HG02885 (cell line): ENCODE results near the gene ADGRF5.
"Not testable (repeated sequence)": the region's sequence is repeated elsewhere in the genome, so short reads cannot be mapped to it uniquely, and the experiment has no call there.

Experiments
- ATAC-seq: cut with Tn5 transposase; IDR thresholded peaks from one replicate; pipeline ENCODE4 v1.9.1; 2021; ENCODE audit warnings: mild to moderate bottlenecking; ENCODE audit not compliant: unreplicated experiment, poor library complexity

The ADGRF5 gene

DNA sequence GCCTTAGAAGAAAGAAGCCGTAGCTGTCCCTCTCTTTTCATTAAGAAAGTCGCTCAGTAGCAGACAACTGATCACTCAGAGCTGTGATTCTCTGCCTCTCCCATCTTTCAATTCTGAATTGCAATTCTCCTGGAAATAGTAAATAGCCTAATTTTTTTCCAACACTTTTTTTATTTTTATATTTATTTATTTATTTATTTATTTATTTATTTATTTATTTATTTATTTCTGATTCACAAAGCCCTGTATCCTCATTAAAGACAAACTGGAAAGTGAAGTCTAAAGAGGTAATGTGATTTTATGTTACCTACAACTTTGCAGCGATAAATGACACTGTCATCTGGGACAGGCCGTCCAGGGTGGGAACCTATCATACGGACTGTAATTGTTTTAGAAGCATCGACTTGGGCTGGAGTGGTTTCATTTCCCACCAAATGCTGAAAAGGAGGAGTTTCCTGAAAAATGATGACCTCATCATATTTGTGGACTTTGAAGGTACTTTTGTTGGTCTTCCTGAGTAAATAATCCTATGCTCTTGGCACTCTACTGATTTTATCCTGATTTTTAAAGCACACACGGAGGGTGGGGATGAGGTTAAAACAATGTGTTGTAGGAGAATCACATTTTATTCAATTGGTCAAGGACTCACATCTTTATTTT lies 87.4 kb downstream of the ADGRF5 start:
- ATAC-seq, result not testable (repeated sequence)

DNA sequence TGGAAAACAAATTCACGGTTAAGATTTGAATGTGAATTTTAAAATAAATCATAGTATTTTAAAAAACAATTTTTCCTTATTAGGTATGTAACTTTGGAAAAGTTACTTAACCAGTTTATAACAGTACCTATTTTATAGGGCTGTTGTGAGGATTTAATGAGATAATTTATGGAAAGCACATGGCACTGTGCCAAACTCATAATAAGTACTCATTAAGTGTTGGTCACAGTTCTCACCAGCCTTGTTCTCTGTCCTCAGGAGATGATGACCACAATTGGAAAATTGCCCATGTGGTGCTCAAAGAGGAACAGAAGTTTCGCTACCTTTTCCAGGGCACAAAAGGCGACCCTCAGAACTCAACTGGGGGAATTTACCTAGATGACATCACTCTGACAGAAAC lies 88.9 kb downstream of the ADGRF5 start:
- no peak for ATAC-seq

DNA sequence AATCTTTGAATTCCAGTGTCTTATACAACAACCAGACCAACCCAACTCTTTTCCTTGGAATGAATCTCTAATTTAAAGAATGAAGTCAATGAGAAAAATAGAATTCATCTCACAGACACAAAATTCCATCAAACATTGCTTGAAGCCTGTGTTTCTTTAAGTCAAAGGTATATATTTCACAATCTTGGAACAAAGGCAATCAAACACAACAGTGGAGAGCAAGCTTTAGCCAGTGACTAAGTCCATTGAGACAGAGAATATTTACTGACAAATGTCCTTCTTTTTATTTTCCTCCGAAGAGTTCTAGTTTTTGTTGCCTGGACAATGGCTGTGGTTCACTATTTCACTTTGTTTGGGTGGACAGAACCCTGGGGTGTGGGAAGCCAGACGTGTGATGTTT lies 92.8 kb downstream of the ADGRF5 start:
- ATAC-seq, result no peak

DNA sequence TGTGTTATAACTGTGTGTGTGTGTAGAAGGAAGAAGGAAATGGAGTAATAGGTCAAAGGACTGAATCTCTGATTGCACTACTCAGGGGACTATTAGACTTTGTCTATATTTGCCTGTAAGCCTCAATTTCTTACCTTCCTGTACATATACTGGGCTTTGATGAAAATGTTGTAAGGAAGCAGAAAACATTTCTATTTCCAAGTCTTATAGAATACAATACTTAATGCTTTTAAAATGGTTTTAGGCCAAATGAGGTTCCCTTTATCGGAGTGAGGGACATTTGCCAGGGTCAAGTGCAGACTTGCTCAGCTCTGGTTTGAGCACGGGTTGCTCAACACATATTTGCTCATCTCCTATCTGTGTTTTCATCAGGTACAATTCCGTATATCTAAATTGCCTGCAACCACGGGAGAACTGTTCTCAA lies 100.3 kb downstream of the ADGRF5 start:
- no peak for ATAC-seq

DNA sequence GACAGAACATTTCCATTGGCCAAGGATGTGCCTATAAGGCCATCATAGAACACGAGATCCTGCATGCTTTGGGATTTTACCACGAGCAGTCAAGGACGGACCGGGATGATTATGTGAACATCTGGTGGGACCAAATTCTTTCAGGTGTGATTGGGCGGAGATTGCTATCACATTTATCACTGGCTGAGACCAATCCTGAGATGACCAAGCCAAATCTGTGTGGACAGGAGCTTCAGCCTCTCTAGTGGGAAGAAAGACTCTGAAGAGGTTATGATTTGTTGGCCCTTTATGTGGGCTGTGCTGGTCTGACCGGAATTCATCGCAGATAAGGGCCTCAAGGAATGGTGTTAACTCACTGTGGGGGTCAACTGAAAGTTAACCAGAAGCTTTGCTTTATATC lies 102.2 kb downstream of the ADGRF5 start:
- ATAC-seq, result no peak

DNA sequence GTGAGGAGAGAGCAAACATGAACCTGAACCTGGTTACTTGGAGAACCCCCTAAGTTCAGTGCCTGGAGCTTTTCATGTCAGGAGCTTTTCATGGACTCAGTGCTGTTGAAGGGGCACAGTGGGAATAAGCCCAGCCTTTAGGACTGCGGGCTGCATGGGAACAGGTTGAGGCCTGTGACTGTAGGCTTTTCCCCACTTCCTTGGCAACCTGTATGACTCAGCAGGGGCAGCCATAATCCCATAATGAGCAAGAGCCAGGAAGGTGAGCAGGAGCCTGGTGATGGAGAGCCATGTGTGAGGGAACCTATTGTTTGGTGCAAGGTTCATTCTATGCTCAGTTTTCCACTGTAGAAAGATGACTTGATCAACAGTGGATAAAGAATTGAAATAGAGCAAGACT lies 105.1 kb downstream of the ADGRF5 start:
- no peak for ATAC-seq

DNA sequence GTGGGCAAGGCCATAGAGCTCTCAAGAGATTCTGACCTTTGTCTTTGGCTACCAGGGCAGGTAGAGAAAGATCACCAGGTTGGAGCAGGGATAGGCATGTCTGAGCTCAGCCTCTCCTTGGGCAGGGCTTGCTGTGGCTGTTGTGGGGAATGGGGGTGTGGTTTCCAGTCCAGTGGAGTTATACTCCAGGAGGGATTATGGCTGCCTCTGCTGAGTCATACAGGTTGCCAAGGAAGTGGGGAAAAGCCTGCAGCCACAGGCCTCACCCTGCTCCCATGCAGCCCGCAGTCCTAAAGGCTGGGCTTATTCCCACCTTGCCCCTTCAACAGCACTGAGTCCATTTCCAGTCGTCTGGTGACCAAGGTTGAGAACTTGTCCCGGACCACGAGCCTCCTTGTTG lies 106.6 kb downstream of the ADGRF5 start:
- no peak for ATAC-seq

DNA sequence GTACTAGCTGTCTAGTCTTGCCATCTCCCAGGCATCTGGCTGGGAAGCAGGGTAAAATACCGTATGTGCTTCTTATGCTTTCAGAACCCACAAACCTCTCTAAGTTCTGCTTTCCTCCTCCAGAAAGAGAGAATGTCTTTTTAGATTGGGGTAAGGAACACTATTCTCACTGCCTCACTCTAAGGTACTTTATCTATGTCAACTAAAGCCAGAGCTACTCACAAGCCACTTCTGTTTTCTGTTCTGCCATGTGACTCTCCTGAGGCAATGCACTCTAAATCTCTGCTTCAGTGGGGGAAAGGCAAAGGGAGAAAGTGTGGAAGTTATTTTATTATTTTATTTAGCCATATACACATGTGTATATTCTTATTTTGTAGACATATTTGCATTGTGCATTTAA lies 112.9 kb downstream of the ADGRF5 start:
- no peak for ATAC-seq
